Measurements from ENCODE around the gene AP4M1.

GRCh38 chr7:100087055-100087750, 14.2 kb upstream of the AP4M1 start:
- no peak for TF ChIP-seq CTCF (IDR thresholded peaks at IDR 0.05)
- no peak for TF ChIP-seq POLR2A (IDR thresholded peaks at IDR 0.05)

Measured in thyroid gland (tissue), 4 donors.